ENCODE measurements around the gene CDK13.
"Not testable (repeated sequence)": the region's sequence is repeated elsewhere in the genome, so short reads cannot be mapped to it uniquely, and the experiment has no call there.

CDK13 gene

GRCh38 chr7:40105879-40106473 lies 155.9 kb downstream of the CDK13 start:
- DNase-seq, result no peak

- no peak for DNase-seq
These were observed 165.9 kb downstream of the CDK13 start for GRCh38 chr7:40115936-40116335.

- DNase-seq, result not testable (repeated sequence)
These were observed 167.1 kb downstream of the CDK13 start for GRCh38 chr7:40117199-40117598.

GRCh38 chr7:40118201-40118600 lies 168.1 kb downstream of the CDK13 start:
- not testable (repeated sequence) for DNase-seq

GRCh38 chr7:40120020-40120419 lies 170.0 kb downstream of the CDK13 start:
- DNase-seq, result no peak

GRCh38 chr7:40122100-40122939 lies 172.3 kb downstream of the CDK13 start:
- not testable (repeated sequence) for DNase-seq

GRCh38 chr7:40122940-40123254 lies 172.8 kb downstream of the CDK13 start:
- no peak for DNase-seq

GRCh38 chr7:40133561-40134427 lies 183.7 kb downstream of the CDK13 start:
- no peak for DNase-seq

GRCh38 chr7:40134428-40135316 lies 184.6 kb downstream of the CDK13 start, which contains the start of the genes MPLKIP and SUGCT:
Gene MPLKIP (minus strand): TSS chr7:40134622. CDS start chr7:40134567, 55 bp downstream.
Gene SUGCT (plus strand): TSS chr7:40135005.
- DNase-seq, result peak; percentile 92

- DNase-seq, result no peak
These were observed 185.2 kb downstream of the CDK13 start for GRCh38 chr7:40135317-40135610.

GRCh38 chr7:40137563-40137962 lies 187.5 kb downstream of the CDK13 start:
- no peak for DNase-seq

GRCh38 chr7:40138973-40139372 lies 188.9 kb downstream of the CDK13 start:
- DNase-seq, result no peak

- not testable (repeated sequence) for DNase-seq
These were observed 189.8 kb downstream of the CDK13 start for GRCh38 chr7:40139891-40140290.

- DNase-seq, result not testable (repeated sequence)
These were observed 191.9 kb downstream of the CDK13 start for GRCh38 chr7:40141916-40142315.

GRCh38 chr7:40145596-40146130 lies 195.6 kb downstream of the CDK13 start:
- not testable (repeated sequence) for DNase-seq

GRCh38 chr7:40147371-40148246 lies 197.6 kb downstream of the CDK13 start:
- DNase-seq, result no peak

- DNase-seq, result not testable (repeated sequence)
These were observed 198.2 kb downstream of the CDK13 start for GRCh38 chr7:40148247-40148580.

- no peak for DNase-seq
These were observed 198.6 kb downstream of the CDK13 start for GRCh38 chr7:40148671-40149070.

Data from CD4-positive, alpha-beta T cell treated with Interleukin-17A for 1 hour (primary cell).